Measurements from ENCODE around the gene GPR157. TPM values are rescaled to one million over a fixed set of nuclear protein-coding genes. Genes with fewer than 3 reads are reported as not detected.

GPR157 gene
- total and polyA plus RNA-seq, 8 donors = 15.2 to 36.5 (median 22.9) TPM

- H3K4me3 ChIP-seq = no peak overlapping the region
- ATAC-seq (peak; percentile 11), DNase-seq (no peak)
- intact Hi-C loops (cut with DNase I) = loop anchor here in 1 of 2 donors (10.0 kb wide), 1 partner anchor 77 kb away; no protein-coding TSS in a partner anchor
- no peaks in the 10 kb centered on the region for H3K36me3 ChIP-seq
- no peaks in the 10 kb centered on the region for H3K27me3 ChIP-seq
- TF ChIP-seq CTCF (IDR thresholded peaks at IDR 0.05) = no peak
- H3K27ac ChIP-seq = no peak overlapping the region
- H3K4me1 ChIP-seq = peaks cover 7 to 35% of the 10 kb centered on the region in 2 donors
- H3K9me3 ChIP-seq = no peaks in the 10 kb centered on the region
Observed at GRCh38 chr1:9118186-9118585, 10.7 kb downstream of the GPR157 start.

GRCh38 chr1:9115351-9116205 lies 13.3 kb downstream of the GPR157 start:
- no peaks in the 10 kb centered on the region for H3K36me3 ChIP-seq
- DNase-seq (peak in 1 of 4 donors; percentile 45), ATAC-seq (no peak)
- no peaks in the 10 kb centered on the region for H3K27me3 ChIP-seq
- no peaks in the 10 kb centered on the region for H3K9me3 ChIP-seq
- TF ChIP-seq CTCF (IDR thresholded peaks at IDR 0.05) = no peak
- no peak overlapping the region for H3K27ac ChIP-seq
- H3K4me1 ChIP-seq = peaks cover 7 to 27% of the 10 kb centered on the region in 2 donors
- H3K4me3 ChIP-seq = no peak overlapping the region
- intact Hi-C loops (cut with DNase I) = loop anchor here in 1 of 2 donors (10.0 kb wide), 1 partner anchor 79 kb away; no protein-coding TSS in a partner anchor

GRCh38 chr1:9112961-9113880 lies 15.7 kb downstream of the GPR157 start:
- no peak for TF ChIP-seq CTCF (IDR thresholded peaks at IDR 0.05)
- Histone ChIP-seq H3K36me3 (peaks cover 0 to 10% of the 10 kb centered on the region in 2 donors), H3K4me1 (peaks cover 0 to 15% of the 10 kb centered on the region in 2 donors), H3K9me3 (no peaks in the 10 kb centered on the region), H3K27ac (no peak overlapping the region), H3K4me3 (no peak overlapping the region), H3K27me3 (no peaks in the 10 kb centered on the region)
- DNase-seq = no peak
- no peak for ATAC-seq
- intact Hi-C loops (cut with DNase I) = loop anchor here in 1 of 2 donors (10.0 kb wide), 1 partner anchor 82 kb away; no protein-coding TSS in a partner anchor

GRCh38 chr1:9111957-9112356 lies 16.9 kb downstream of the GPR157 start:
- ATAC-seq (no peak), DNase-seq (no peak)
- no peaks in the 10 kb centered on the region for H3K9me3 ChIP-seq
- no peak overlapping the region for H3K4me3 ChIP-seq
- intact Hi-C loops (cut with DNase I) = loop anchor here in 1 of 2 donors (10.0 kb wide), 1 partner anchor 83 kb away; no protein-coding TSS in a partner anchor
- H3K27ac ChIP-seq = no peak overlapping the region
- TF ChIP-seq CTCF (IDR thresholded peaks at IDR 0.05) = no peak
- H3K36me3 ChIP-seq = peaks cover 0 to 18% of the 10 kb centered on the region in 2 donors
- H3K4me1 ChIP-seq = peaks cover 0 to 15% of the 10 kb centered on the region in 2 donors
- no peaks in the 10 kb centered on the region for H3K27me3 ChIP-seq

All from left lung (tissue), 10 donors.